GM12891 (cell line): ENCODE data around the gene ZSWIM6.

Experiments
- PAX5 ChIP-seq: IDR thresholded peaks from 2 replicates; pipeline ENCODE4 v1.6.1; 2011; ENCODE audit warnings: low read length, moderate library complexity, mild to moderate bottlenecking; ENCODE audit not compliant: insufficient read depth, severe bottlenecking
- POLR2A ChIP-seq: IDR thresholded peaks from 2 replicates; pipeline ENCODE4 v1.6.1; 2011; ENCODE audit warnings: low read depth, low read length, control low read depth
- POLR2AphosphoS5 ChIP-seq: IDR thresholded peaks from 2 replicates; pipeline ENCODE4 v1.6.1; 2011; ENCODE audit warnings: low read depth, low read length, control low read depth
- TAF1 ChIP-seq: IDR thresholded peaks from 2 replicates; pipeline ENCODE4 v1.6.1; 2011; ENCODE audit warnings: low read depth, low read length, control low read depth

DNA sequence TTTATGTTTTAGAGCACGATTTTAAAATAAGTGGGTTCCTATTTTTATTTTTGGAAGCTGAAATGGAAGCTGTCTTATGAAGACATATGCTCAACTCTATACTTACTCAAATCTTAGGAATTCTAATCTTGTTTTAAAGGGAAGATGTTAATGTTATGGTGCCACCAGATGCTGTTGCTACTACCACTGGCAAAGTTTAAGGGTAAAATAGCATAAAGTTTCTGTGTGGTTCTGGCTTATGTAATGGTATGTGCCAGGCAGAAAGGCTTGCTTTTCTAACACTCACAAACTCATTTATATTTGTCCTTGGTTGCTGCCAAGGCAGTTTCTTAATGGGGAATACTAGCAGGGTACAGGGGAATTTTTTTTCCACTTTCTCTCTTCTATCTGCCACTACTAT, 204.9 kb downstream of the ZSWIM6 start:
- no peak for TF ChIP-seq TAF1
- no peak for TF ChIP-seq POLR2A
- no peak for TF ChIP-seq POLR2AphosphoS5
- TF ChIP-seq PAX5 = no peak
